Endothelial cell of umbilical vein (primary cell): Measurements from ENCODE around the gene HIVEP3. TPM values are rescaled to one million over a fixed set of nuclear protein-coding genes. Genes with fewer than 3 reads are reported as not detected.
A peak's percentile ranks its signal among the peaks of the same experiment; 100 is the strongest.

Experiments used
- BruUV-seq: library from RNA; stranded (reverse); fragments of 400-500 nt; replicated peaks from 2 replicates; lab custom pipeline; 2021; lab: Mats Ljungman, UMichigan
- CTCF ChIA-PET: fragments of 300-600, 350-600 bp; sonication (Branson Sonifier 250); formaldehyde crosslinking; loops from one replicate; lab custom pipeline; 2021; ENCODE audit warnings: antibody characterized with exemption, inconsistent platforms; lab: Charles Lee
- POLR2A ChIA-PET: fragments of 300-600, 350-600 bp; sonication (Branson Sonifier 250); formaldehyde crosslinking; loops from one replicate; lab custom pipeline; 2021; ENCODE audit warnings: antibody characterized with exemption, inconsistent platforms; lab: Charles Lee
- DNase-seq: peaks from one replicate; pipeline ENCODE4 v3.0.0-alpha.2; 2011; ENCODE audit warnings: low read depth, low spot score
- FAIRE-seq: peaks from 2 replicates; lab custom pipeline; 2011; peaks lifted over from hg19 to GRCh38; lab: Jason Lieb, UNC
- H2AFZ ChIP-seq: 2 replicates; pipeline ENCODE4 v1.6.0; 2012; ENCODE audit warnings: low read depth, low read length, control low read depth, inconsistent platforms
- H3K27ac ChIP-seq: 2 replicates; pipeline ENCODE4 v1.5.1; 2011; ENCODE audit warnings: low read depth, mild to moderate bottlenecking, control low read depth, low read length, moderate library complexity; ENCODE audit not compliant: insufficient read depth
- H3K27me3 ChIP-seq, 2 experiments: 2 replicates each; pipeline versions ENCODE4 v1.6.0 to v1.6.1; 2011; ENCODE audit warnings: low read length in 2 of 2, mixed read lengths in 1 of 2; ENCODE audit not compliant: control insufficient read depth in 2 of 2, insufficient read depth in 2 of 2
- H3K36me3 ChIP-seq, 2 experiments: 2 replicates in 1 of 2; 3 replicates in 1 of 2; pipeline ENCODE4 v1.5.1; 2011; ENCODE audit warnings: low read length in 2 of 2, mild to moderate bottlenecking in 1 of 2, moderate library complexity in 1 of 2; ENCODE audit not compliant: control insufficient read depth in 2 of 2, insufficient read depth in 2 of 2; ENCODE audit errors: extremely low read depth in 1 of 2
- H3K4me1 ChIP-seq: 3 replicates; pipeline ENCODE4 v1.5.1; 2011; ENCODE audit warnings: mild to moderate bottlenecking, low read length; ENCODE audit not compliant: control insufficient read depth, insufficient read depth; ENCODE audit errors: extremely low read depth
- H3K4me2 ChIP-seq: 2 replicates; pipeline ENCODE4 v1.6.1; 2011; ENCODE audit warnings: low read length, control low read depth, mixed read lengths; ENCODE audit not compliant: insufficient read depth
- H3K4me3 ChIP-seq, 3 experiments: fragments of 200-600 bp in 1 of 3; sonication (generic), shearing (Covaris generic) in 1 of 3; replicated peaks in 1 of 3; 2 replicates each; pipeline ENCODE4 v1.5.1; 2011 to 2016; ENCODE audit warnings: control low read depth in 3 of 3, low read length in 3 of 3, mild to moderate bottlenecking in 2 of 3, inconsistent platforms in 1 of 3, low read depth in 1 of 3, moderate library complexity in 1 of 3; ENCODE audit not compliant: insufficient read depth in 1 of 3
- H3K79me2 ChIP-seq: 2 replicates; pipeline ENCODE4 v1.6.0; 2012; ENCODE audit warnings: low read length, inconsistent platforms; ENCODE audit not compliant: control insufficient read depth, insufficient read depth
- H3K9ac ChIP-seq: replicated peaks from 2 replicates; pipeline ENCODE3; 2011; ENCODE audit warnings: low read length, control low read depth; ENCODE audit not compliant: insufficient read depth; ENCODE audit errors: extremely low read depth
- H3K9me1 ChIP-seq: replicated peaks from 3 replicates; pipeline ENCODE4 v1.6.0; 2011; ENCODE audit warnings: mild to moderate bottlenecking, low read length; ENCODE audit not compliant: control insufficient read depth, insufficient read depth; ENCODE audit errors: extremely low read depth
- H3K9me3 ChIP-seq: replicated peaks from 2 replicates; pipeline ENCODE4 v1.5.1; 2012; ENCODE audit warnings: low read length, inconsistent platforms; ENCODE audit not compliant: control insufficient read depth, insufficient read depth
- H4K20me1 ChIP-seq: replicated peaks from 2 replicates; pipeline ENCODE3; 2011; ENCODE audit warnings: mild to moderate bottlenecking, low read length; ENCODE audit not compliant: control insufficient read depth, insufficient read depth; ENCODE audit errors: extremely low read depth
- FOS ChIP-seq: IDR thresholded peaks from 2 replicates; pipeline ENCODE4 v1.6.1; 2011; ENCODE audit warnings: mild to moderate bottlenecking, low read length, moderate library complexity, borderline replicate concordance; ENCODE audit not compliant: insufficient read depth
- GATA2 ChIP-seq: IDR thresholded peaks from 2 replicates; pipeline ENCODE4 v1.7.0; 2011; ENCODE audit warnings: low read depth, mild to moderate bottlenecking, moderate library complexity, mixed read lengths, low read length; ENCODE audit not compliant: insufficient read length, insufficient read depth
- MYC ChIP-seq: IDR thresholded peaks from one replicate; pipeline ENCODE4 v1.6.1; 2011; ENCODE audit warnings: mild to moderate bottlenecking, low read depth, low read length
- POLR2A ChIP-seq: IDR thresholded peaks from 2 replicates; pipeline ENCODE4 v1.6.1; 2012; ENCODE audit warnings: low read depth, mild to moderate bottlenecking, control low read depth, low read length
- POLR2AphosphoS5 ChIP-seq: IDR thresholded peaks from 2 replicates; pipeline ENCODE4 v1.6.1; 2012; ENCODE audit warnings: low read depth, mild to moderate bottlenecking, control low read depth, low read length, moderate library complexity; ENCODE audit not compliant: insufficient read depth
- dilution Hi-C: fragments of 300-500 bp; cut with MboI; formaldehyde crosslinking; loops from one replicate; pipeline ENCODE4 v1.15.0; 2019; ENCODE audit warnings: low sequenced_read_pairs; ENCODE audit not compliant: extremely low pct_ligation_motif_present
- intact Hi-C: fragments of 100-400 bp; cut with micrococcal nuclease; formaldehyde crosslinking; loops from one replicate; pipeline ENCODE4 v1.10.0; 2022
- polyA plus RNA-seq, 4 experiments: library from polyadenylated mRNA; depleted of rRNA in 3 of 4; stranded (reverse) in 3 of 4; unstranded in 1 of 4; fragments of >200 nt; gene quantifications; 2 replicates each; pipeline versions ENCODE4 v1.2.1 to v1.2.3, GENCODE V29; 2011 to 2012; ENCODE audit warnings: missing spikeins in 1 of 4
- total RNA-seq: library from RNA; stranded (reverse); gene quantifications from 2 replicates; pipeline ENCODE4 v1.2.3, GENCODE V29; 2021
- TF ChIP-seq, protein P1 (sequence below), 2 donors: IDR thresholded peaks; 1 replicate in 1 of 2; 2 replicates in 1 of 2; pipeline ENCODE4 v1.5.1; 2011; ENCODE audit warnings: low read length in 2 of 2, mild to moderate bottlenecking in 2 of 2, moderate library complexity in 2 of 2, control low read depth in 1 of 2, inconsistent platforms in 1 of 2, low read depth in 1 of 2; ENCODE audit not compliant: insufficient read depth in 1 of 2; ENCODE audit errors: extremely low read depth in 1 of 2

HIVEP3 gene
- total and polyA plus RNA-seq, 2 donors (not counting 3 experiments of a cell fraction or from before 2014, with no cell fraction given) = 3.4 to 4.0 TPM

GRCh38 chr1:41503538-41504113 is 415.1 kb downstream of the HIVEP3 start:
- POLR2A ChIA-PET = no interaction called here
- peaks cover 4% of the 10 kb centered on the region for H3K4me1 ChIP-seq
- H4K20me1 ChIP-seq = no peaks in the 10 kb centered on the region
- no peaks in the 10 kb centered on the region for H3K9me1 ChIP-seq
- no peak overlapping the region for H3K4me2 ChIP-seq
- H3K79me2 ChIP-seq = no peaks in the 10 kb centered on the region
- no peak overlapping the region for H3K4me3 ChIP-seq
- TF ChIP-seq POLR2AphosphoS5 (no peak), POLR2A (no peak), GATA2 (no peak), FOS (no peak), MYC (no peak)
- TF ChIP-seq, protein P1, sequence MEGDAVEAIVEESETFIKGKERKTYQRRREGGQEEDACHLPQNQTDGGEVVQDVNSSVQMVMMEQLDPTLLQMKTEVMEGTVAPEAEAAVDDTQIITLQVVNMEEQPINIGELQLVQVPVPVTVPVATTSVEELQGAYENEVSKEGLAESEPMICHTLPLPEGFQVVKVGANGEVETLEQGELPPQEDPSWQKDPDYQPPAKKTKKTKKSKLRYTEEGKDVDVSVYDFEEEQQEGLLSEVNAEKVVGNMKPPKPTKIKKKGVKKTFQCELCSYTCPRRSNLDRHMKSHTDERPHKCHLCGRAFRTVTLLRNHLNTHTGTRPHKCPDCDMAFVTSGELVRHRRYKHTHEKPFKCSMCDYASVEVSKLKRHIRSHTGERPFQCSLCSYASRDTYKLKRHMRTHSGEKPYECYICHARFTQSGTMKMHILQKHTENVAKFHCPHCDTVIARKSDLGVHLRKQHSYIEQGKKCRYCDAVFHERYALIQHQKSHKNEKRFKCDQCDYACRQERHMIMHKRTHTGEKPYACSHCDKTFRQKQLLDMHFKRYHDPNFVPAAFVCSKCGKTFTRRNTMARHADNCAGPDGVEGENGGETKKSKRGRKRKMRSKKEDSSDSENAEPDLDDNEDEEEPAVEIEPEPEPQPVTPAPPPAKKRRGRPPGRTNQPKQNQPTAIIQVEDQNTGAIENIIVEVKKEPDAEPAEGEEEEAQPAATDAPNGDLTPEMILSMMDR (IDR thresholded peaks at IDR 0.05; ENCODE audit: extremely low read depth in 1 of 2, insufficient read depth in 1 of 2, low read depth in 1 of 2, low read length in 2 of 2) = peak in 1 of 2 donors; percentile 4
- no peak overlapping the region for H3K9ac ChIP-seq
- H3K27ac ChIP-seq = no peak overlapping the region
- intact Hi-C loops (no loop called here), dilution Hi-C loops (no loop called here)
- DNase-seq (no peak), FAIRE-seq (no peak)
- H3K27me3 ChIP-seq = no peaks in the 10 kb centered on the region
- H2AFZ ChIP-seq = no peak overlapping the region
- no peaks in the 10 kb centered on the region for H3K9me3 ChIP-seq
- BruUV-seq = no TSS peak
- no peaks in the 10 kb centered on the region for H3K36me3 ChIP-seq
- CTCF ChIA-PET = no interaction called here
